G401 (cell line): ENCODE results near the gene FAM228B. TPM values are rescaled to one million over a fixed set of nuclear protein-coding genes. Genes with fewer than 3 reads are reported as not detected.
A peak's percentile ranks its signal among the peaks of the same experiment; 100 is the strongest.
"Not testable (repeated sequence)": the region's sequence is repeated elsewhere in the genome, so short reads cannot be mapped to it uniquely, and the experiment has no call there.

Experiments
- DNase-seq: peaks from one replicate; pipeline ENCODE4 v3.0.0-alpha.2; 2015; ENCODE audit warnings: low spot score
- in situ Hi-C: cut with HindIII; loops from 2 replicates; pipeline ENCODE4 v1.10.0; 2016; ENCODE audit warnings: low sequenced_read_pairs, mixed read lengths
- total RNA-seq: library from RNA; depleted of rRNA; stranded (reverse); fragments of >200 nt; shearing (Covaris generic); gene quantifications from 2 replicates; pipeline ENCODE4 v1.2.3, GENCODE V29; 2014

Gene FAM228B
- total RNA-seq, 1 experiment from 2014 or later = 1.3 TPM

DNA sequence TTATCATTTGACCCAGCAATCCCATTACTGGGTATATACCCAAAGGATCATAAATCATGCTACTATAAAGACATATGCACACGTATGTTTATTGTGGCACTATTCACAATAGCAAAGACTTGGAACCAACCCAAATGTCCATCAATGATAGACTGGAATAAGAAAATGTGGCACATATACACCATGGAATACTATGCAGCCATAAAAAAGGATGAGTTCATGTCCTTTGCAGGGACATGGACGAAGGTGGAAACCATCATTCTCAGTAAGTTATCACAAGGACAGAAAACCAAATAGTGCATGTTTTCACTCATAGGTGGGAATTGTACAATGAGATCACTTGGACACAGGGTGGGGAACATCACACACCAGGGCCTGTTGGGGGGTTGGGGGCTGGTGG lies 22.5 kb upstream of the FAM228B start:
- in situ Hi-C loops, DNase-seq: not testable (repeated sequence)

DNA sequence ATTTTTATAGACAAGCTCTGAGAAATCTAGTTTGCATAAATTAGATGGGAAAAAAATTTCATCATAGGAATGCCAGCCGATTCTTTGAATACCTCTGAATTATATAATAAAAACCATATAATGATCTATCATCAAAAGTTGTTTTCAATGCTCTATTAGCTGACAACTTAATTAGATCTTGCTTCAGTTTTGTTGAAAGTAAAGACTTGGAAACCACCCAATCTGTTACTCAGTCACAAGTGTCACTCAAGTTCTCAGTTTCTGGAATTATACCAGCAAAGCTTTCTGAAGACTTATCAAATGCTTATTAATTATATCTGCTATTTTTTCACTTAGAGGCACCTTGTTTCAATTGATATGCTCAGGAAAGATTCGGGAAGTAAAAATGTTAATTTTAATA lies 21.3 kb upstream of the FAM228B start:
- in situ Hi-C loops = no loop called here
- DNase-seq = no peak

DNA sequence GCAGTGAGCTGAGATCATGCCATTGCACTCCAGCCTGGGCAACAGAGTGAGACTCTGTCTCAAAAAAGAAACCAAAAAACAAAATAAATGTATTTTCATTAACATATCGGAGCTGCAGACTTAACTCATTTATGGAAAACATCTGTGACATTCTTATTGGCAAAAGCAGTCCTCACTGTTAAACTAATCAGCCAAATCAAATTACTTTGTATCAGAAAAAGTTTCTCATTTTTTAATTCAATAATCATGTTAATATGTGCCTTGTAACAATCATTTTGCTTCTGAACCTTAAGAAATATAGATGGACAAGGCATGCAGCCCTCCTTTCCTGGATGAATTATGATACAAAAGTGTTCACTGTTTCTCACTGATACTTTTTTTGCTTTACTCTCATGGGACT lies 20.6 kb upstream of the FAM228B start:
- no peak for DNase-seq
- in situ Hi-C loops = no loop called here

GRCh38 chr2:24104110-24104650 lies 19.1 kb upstream of the FAM228B start:
- in situ Hi-C loops = no loop called here
- no peak for DNase-seq

DNA sequence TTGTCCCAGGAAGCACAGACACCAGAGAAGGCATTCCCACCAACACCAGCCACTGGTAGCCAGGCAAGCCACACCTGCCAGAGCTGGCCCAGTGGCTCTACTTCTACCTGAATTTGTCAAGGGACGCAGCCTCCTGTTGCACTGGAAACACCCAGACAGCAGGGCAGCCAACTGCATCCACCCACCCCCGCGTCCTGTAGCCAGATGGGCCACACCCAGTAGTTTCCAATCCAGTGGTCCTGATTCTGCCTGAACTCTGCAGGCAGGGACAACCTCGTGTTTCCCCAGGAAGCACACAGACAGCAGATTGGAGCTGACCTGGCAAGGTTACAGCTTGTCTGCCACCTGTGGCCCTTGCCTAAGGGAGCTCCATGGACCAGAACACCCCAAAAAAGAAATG lies 18.4 kb upstream of the FAM228B start:
- no peak for DNase-seq
- in situ Hi-C loops = no loop called here

DNA sequence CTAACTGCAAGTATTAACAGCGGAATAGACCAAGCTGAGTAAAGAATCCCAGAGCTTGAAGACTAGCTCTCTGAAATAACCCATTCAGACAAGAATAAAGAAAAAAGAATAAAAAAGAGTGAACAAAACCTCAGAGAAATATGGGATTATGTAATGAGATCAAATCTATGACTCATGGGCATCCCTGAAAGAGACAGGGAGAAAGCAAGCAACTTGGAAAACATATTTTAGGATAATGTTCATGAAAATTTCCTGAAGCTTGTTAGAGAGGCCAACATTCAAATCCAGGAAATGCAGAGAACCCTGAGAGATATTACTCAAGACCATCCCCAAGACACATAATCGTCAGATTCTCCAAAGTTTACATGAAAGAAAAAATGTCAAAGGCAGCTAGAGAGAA lies 17.5 kb upstream of the FAM228B start:
- in situ Hi-C loops = no loop called here
- no peak for DNase-seq

DNA sequence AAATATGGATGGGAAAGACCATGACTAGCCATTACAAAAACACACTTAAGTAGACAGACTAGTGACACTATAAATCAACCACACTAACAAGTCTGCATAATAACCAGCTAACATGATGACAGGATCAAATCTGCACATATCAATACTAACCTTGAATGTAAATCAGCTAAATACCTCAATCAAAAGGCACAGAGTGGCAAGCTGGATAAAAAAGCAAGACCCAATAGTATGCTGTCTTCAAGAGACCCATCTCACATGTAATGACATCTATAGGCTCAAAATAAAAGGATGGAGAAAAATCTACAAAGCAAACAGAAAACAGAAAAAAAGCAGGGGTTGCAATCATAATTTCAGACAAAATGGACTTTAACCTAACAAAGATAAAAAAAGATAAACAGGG lies 16.5 kb upstream of the FAM228B start:
- in situ Hi-C loops = no loop called here
- DNase-seq = no peak

DNA sequence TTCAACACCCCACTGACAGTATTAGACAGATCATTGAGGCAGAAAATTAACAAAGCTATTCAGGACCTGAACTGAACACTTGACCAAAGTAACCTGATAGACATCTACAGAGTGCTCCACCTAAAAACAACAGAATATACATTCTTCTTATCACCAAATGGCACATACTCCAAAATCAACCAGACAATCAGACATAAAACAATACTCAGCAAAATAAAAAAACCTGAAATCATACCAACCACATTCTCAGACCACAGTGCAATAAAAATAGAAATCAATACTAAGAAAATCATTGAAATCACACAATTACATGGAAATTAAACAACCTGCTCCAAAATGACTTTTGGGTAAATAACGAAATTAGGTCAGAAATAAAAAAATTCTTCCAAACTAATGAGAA lies 15.9 kb upstream of the FAM228B start:
- in situ Hi-C loops = no loop called here
- no peak for DNase-seq

- in situ Hi-C loops, DNase-seq: not testable (repeated sequence)
Observed at GRCh38 chr2:24109431-24109830, 13.8 kb upstream of the FAM228B start.

GRCh38 chr2:24110660-24111303 lies 12.5 kb upstream of the FAM228B start:
- in situ Hi-C loops = no loop called here
- no peak for DNase-seq

- in situ Hi-C loops = no loop called here
- DNase-seq = no peak
Observed at GRCh38 chr2:24111407-24111901, 11.8 kb upstream of the FAM228B start.

GRCh38 chr2:24115057-24115456 lies 8.2 kb upstream of the FAM228B start:
- in situ Hi-C loops = no loop called here
- no peak for DNase-seq

DNA sequence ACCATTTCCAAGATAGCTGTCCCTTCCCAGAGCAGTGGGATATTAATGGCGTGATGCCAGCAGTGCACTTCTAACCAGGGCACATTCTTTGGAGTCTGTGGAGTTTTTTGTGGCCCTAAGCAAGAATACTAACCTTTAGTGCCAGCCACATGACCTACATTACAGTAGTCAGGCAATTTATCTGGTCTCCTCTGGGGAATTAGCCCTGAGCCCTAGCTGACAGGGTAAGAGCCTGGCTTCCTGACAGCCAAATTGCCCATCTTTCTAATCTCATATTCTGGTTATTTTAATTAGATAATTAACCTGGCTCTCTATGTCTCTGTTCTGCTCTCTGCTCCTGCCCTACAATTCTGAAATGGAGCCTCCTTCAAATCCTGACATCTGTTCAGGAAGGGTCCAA lies 5.4 kb upstream of the FAM228B start:
- no peak for DNase-seq
- in situ Hi-C loops = no loop called here

DNA sequence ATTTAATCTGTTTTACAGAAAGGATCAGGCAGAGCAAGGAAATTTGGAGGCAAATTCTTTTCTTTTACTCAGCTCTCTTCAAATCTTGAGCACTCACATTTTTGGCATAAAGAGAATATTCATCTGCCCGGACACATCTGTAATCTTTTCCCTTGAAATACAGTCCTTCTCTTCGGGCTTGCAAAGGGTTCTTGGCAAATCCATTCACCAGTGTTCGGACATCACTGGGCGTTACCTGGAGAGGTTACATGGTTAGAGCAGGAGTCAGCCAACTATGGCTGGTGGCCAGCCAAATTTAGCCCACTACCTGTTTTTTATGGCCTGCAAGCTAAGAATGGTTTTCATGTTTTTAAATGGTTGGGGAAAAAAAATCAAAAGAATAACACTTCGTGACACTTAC lies 2.2 kb upstream of the FAM228B start:
- in situ Hi-C loops = no loop called here
- DNase-seq = no peak

DNA sequence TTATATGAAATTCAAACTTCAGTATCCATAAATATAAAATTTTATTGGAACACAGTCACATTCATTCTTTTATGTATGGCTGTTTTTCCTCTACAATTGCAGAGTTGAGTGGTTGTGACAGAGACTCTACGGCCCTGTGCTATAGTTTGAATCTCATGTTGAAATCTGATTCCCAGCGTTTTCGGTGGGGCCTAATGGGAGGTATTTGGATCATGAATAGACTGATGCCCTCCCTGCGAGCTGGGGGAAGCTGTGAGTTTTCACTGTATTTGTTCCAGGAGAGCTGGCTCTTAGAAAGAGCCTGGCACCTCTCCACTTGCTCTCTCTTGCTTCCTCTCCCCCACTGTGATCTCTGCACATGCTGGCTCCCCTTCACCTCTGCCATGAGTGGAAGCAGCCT lies 1.8 kb upstream of the FAM228B start:
- in situ Hi-C loops = no loop called here
- DNase-seq = peak; percentile 31

DNA sequence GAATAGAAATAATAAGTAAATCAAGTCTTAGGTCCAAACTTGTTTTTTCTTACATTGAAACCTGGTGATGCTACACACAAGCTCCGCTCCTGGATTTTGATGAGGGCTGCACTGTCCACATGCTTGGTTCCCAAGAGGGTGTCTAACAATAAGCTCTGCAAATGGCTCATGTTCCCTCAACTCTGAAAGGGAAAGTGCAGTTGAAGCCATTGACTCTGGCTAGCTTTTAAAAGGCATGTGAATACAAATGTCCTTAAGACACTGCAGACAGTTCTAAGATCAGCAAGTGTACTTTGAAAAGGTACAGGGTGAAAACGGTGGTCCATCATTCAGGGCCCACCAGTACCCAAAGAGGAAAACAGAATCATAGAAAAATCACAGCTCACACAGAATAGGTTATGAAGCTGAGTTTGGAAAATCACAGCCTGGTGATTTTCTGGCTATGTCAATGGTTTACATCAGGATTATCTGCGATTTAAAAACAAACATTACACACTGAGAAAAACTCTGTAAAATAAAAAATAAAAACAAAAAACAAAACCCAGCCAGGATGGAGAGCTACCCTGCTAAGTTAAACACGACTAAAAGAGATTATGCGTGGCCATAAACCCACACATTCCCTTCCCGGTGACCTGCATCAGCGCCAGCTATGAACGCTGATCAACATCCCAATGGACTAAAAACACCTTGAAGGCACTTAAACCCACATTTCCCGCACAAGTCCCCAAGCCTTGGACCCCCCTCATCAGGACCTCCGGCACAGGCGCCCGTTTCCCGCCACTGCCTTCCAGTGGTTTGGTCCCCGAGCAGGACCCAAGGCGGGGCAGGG lies 689 bp upstream of the FAM228B start:
- DNase-seq = peak; percentile 47
- in situ Hi-C loops = no loop called here

DNA sequence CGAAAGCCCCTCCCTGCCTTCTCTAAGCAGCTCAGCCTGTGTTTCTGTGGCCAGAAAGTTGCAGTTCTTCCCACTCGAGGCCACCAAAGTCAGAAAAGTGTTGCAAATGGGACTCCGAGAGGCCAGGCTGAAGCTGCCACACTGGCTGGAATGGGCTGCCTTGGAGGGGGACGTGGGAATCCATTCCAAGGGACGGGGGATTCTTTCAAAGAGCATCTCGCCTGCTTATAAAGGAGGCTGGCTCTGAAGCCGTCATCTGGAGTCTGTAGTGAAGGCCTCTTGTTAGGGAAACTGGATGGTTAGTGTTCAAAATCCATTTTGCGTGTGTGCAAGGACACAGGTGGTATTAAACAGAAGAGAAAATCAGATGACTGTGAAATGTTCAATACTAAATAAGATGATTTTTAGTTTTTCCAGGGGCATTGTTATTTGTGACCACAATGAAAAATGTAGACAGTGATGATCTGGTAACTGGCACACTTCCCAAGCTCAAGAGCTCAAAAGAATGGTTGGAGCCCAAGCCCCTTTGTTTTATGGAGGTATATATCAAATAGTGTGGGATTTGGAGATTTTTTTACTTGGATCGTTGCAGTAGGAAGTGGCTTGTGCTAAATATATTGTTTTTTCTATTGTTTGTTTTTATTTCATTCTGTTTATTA lies 782 bp downstream of the FAM228B start:
- in situ Hi-C loops = no loop called here
- DNase-seq = peak; percentile 65

- in situ Hi-C loops = no loop called here
- DNase-seq = no peak
Observed at GRCh38 chr2:24125956-24126355, 2.7 kb downstream of the FAM228B start.

- DNase-seq = no peak
- in situ Hi-C loops = no loop called here
Observed at GRCh38 chr2:24132543-24132942, 9.3 kb downstream of the FAM228B start.

- DNase-seq, in situ Hi-C loops: not testable (repeated sequence)
Observed at GRCh38 chr2:24140305-24140704, 17.0 kb downstream of the FAM228B start.
